HFF-Myc (cell line): ENCODE data around the gene GOLGA6L7.
"Not testable (repeated sequence)": the region's sequence is repeated elsewhere in the genome, so short reads cannot be mapped to it uniquely, and the experiment has no call there.

ENCODE experiments used
- DNase-seq: peaks from one replicate; pipeline ENCODE4 v3.0.0-alpha.2; 2011; ENCODE audit warnings: low read depth; ENCODE audit errors: extremely low read depth
- H3K4me3 ChIP-seq: replicated peaks from 2 replicates; pipeline ENCODE4 v1.5.1; 2011; ENCODE audit warnings: low read depth, mild to moderate bottlenecking, control low read depth, low read length
- CTCF ChIP-seq: IDR thresholded peaks from 2 replicates; pipeline ENCODE4 v1.5.1; 2012; ENCODE audit warnings: mild to moderate bottlenecking, low read depth, low read length, control low read depth; ENCODE audit errors: missing control alignments

Gene GOLGA6L7

GRCh38 chr15:28891588-28891987 is 43.1 kb upstream of the GOLGA6L7 start:
- no peak overlapping the region for H3K4me3 ChIP-seq
- no peak for DNase-seq
- TF ChIP-seq CTCF: no peak

DNA sequence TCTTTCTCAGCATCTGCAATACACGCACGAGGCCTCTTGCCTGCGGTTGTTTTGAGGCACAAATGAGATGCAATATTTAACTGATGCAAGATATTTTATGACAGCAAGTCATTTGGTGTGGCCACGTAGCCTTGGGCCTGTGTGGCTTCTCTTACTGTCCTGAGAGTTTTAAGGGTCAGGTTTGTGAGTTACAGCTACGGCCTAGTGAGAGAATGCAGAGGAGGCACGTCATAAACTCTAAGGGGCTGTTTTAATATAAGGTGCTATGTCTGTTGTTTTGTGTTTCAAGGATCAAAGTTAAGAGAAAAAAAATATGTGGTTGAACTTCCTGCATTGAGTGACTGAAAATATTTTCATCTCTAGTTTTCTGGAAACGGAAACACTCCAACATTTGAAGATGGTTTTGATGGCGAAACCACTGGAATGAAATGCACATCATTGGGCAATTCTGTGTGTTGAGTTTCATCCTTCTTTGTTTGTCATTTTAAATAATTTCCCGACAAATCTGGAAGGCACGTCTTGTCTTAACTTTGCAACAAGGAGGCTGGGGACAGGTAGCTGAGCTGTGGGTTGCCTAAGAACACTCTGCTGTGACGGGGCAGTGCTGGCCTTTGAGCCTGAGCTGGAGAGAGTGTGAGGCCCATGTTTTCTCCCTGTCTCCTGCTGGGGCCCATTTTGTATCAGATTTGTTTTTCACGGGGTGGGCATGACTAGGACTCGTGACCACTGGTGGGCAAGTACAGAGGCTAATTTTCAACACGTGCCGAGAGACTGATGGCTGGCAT is 42.5 kb upstream of the GOLGA6L7 start:
- TF ChIP-seq CTCF: no peak
- DNase-seq: no peak

DNA sequence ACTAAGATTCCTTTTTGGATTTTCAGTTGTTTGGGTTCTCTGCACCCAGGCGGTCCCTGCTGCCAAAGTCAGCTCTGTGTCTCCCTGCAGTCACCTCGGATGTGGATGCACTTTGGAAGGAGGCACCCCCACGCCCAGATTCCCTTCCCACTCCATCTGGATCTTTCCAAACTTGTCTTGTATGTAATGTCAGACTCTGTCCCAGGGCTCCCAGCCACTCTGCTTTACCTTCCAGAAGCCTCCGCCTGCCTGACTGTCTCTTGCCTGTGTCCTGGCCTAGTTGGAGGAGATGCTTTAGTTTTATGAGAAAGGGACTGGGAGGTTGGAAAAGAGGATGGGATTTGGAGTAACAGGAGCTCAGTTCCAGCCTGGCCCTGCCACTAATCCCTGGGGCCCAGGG is 41.8 kb upstream of the GOLGA6L7 start:
- H3K4me3 ChIP-seq: not testable (repeated sequence)

More for the DNA sequence above, 42.5 kb upstream of the GOLGA6L7 start:
- no peak overlapping the region for H3K4me3 ChIP-seq

DNA sequence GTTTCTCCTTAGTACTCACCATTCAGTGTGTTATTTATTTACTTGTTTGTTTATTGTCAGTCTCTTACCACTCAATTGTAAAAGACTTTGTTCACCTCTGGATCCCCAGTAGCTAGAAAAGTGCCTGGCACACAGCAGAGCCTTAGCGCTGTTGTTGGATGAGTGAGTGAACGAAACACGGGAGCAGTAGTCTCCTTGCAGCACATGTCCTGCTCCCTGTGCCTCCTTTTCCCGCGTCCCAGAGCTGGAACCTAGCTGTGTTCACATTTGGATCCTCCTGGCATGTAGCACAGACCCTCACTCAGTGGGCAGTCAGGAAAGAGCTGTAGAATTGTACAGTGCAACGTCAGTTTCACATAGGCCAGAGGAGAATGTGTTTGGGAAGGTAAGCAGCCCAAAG is 41.4 kb upstream of the GOLGA6L7 start:
- H3K4me3 ChIP-seq, DNase-seq: not testable (repeated sequence)

More for the DNA sequence above, 41.8 kb upstream of the GOLGA6L7 start:
- DNase-seq: not testable (repeated sequence)

DNA sequence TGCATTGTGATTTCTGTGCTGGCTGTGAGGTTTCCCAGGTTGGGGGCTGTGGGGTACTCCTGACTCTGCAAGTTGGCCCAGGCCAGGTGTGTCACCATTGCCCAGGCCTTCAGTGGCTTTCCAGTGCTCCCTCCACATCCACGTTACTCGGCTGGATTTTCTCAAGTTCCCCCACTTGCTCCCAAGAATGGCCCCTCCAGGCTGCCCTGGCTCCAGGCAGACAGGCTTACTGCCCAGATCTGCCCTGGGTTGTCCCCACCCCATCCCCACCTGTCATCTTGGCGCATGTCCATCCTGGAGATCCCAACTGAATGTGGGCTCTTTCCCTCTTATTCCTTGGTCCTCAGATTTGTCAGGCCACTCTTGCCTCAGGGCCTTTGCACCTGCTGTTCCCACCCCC is 40.9 kb upstream of the GOLGA6L7 start:
- H3K4me3 ChIP-seq: no peak overlapping the region
- no peak for DNase-seq
- no peak for TF ChIP-seq CTCF

GRCh38 chr15:28888900-28889299 is 40.5 kb upstream of the GOLGA6L7 start:
- DNase-seq: no peak
- TF ChIP-seq CTCF: no peak
- H3K4me3 ChIP-seq: no peak overlapping the region

- no peak for DNase-seq
- peak overlapping the region; percentile 76 for H3K4me3 ChIP-seq
- no peak for TF ChIP-seq CTCF
These were observed 40.0 kb upstream of the GOLGA6L7 start for GRCh38 chr15:28888302-28888894.
